Measurements from ENCODE around the gene NR1H2.

NR1H2 gene

GRCh38 chr19:50402544-50403301 lies 26.5 kb downstream of the NR1H2 start:
- no peak for TF ChIP-seq LEF1 (IDR thresholded peaks at IDR 0.05; ENCODE audit: borderline replicate concordance)
- TF ChIP-seq NFRKB (IDR thresholded peaks at IDR 0.05), result no peak
- ChIA-PET POLR2A (interaction anchor here (1.0 kb wide), 1 partner anchor 19 kb away, joined by 4 read pairs; no protein-coding TSS in a partner anchor), CTCF (no interaction called here)
- DNase-seq (ENCODE audit: extremely low spot score), result no peak

GRCh38 chr19:50406156-50406820 lies 30.0 kb downstream of the NR1H2 start:
- no peak for DNase-seq (ENCODE audit: extremely low spot score)
- ChIA-PET CTCF (no interaction called here), POLR2A (interaction anchor here (1.6 kb wide), 1 partner anchor 22 kb away, joined by 5 read pairs; the partner anchor contains the start of gene POLD1)
- TF ChIP-seq ZNF384 (IDR thresholded peaks at IDR 0.05) (no peak), L3MBTL2 (conservative IDR thresholded peaks at IDR 0.05) (no peak), ARNT (IDR thresholded peaks at IDR 0.05) (no peak), SUZ12 (IDR thresholded peaks at IDR 0.05) (no peak), FOXA1 (IDR thresholded peaks at IDR 0.05) (no peak), ELF4 (IDR thresholded peaks at IDR 0.05) (no peak)

DNA sequence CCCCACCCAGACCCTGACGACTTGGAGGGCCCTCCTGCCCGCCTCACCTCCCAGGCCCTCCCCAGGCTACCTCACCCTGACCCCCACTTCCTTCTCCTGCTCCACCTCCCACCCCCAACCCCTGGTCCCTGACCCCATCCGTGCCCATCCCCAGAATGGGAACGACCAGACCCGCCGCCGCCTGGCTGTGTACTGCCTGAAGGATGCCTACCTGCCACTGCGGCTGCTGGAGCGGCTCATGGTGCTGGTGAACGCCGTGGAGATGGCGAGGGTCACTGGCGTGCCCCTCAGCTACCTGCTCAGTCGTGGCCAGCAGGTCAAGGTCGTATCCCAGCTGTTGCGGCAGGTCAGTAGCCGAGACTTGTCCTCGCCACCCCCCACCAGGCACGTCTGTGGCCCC lies 30.6 kb downstream of the NR1H2 start:
- CTCF ChIA-PET, result no interaction called here
- POLR2A ChIA-PET, result interaction anchor here (1.6 kb wide), 1 partner anchor 22 kb away, joined by 5 read pairs; the partner anchor contains the start of gene POLD1
- no peak for DNase-seq (ENCODE audit: extremely low spot score)
- TF ChIP-seq NFRKB (IDR thresholded peaks at IDR 0.05) (no peak), LEF1 (IDR thresholded peaks at IDR 0.05; ENCODE audit: borderline replicate concordance) (no peak)

GRCh38 chr19:50409347-50409746 lies 33.1 kb downstream of the NR1H2 start:
- ChIA-PET POLR2A (interaction anchor here (1.6 kb wide), 1 partner anchor 41 kb away, joined by 4 read pairs; no protein-coding TSS in a partner anchor), CTCF (no interaction called here)
- no peak for DNase-seq (ENCODE audit: extremely low spot score)
- no peak for TF ChIP-seq FOXM1 (IDR thresholded peaks at IDR 0.05; ENCODE audit: borderline replicate concordance)
- TF ChIP-seq ARNT (IDR thresholded peaks at IDR 0.05), result no peak

DNA sequence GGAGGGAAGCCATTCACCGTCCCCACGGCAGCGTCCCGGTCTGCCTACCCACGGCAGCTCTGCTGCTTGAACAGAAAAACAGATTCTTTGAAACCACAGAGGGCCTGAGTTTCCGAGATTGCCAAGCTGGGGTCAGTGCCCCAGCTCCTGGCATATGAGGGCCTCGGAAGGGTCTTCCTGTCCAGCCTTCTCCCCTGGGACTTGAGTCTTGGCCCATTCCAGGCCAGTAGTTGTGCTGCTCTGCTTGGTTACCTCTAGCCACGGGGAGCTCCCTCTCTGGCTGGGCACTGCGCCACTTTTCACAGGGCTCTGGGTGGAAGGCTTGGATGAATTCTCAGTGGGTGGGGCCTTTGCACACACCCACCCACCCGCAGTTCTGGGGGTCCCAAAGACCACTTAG lies 33.9 kb downstream of the NR1H2 start:
- DNase-seq (ENCODE audit: extremely low spot score), result no peak
- POLR2A ChIA-PET, result interaction anchor here (1.6 kb wide), 2 partner anchors 34 to 42 kb away, joined by 3 to 4 read pairs; partner anchors contain the start of gene NR1H2
- CTCF ChIA-PET, result no interaction called here
- TF ChIP-seq CTBP1 (IDR thresholded peaks at IDR 0.05; ENCODE audit: borderline replicate concordance) (no peak), BHLHE40 (IDR thresholded peaks at IDR 0.05; ENCODE audit: borderline replicate concordance) (no peak), ARNT (IDR thresholded peaks at IDR 0.05) (no peak), ELF4 (IDR thresholded peaks at IDR 0.05) (no peak), ZNF384 (IDR thresholded peaks at IDR 0.05) (no peak), L3MBTL2 (conservative IDR thresholded peaks at IDR 0.05) (no peak), TARDBP (IDR thresholded peaks at IDR 0.05) (no peak), FOXA1 (IDR thresholded peaks at IDR 0.05) (no peak), HDGF (IDR thresholded peaks at IDR 0.05; ENCODE audit: borderline replicate concordance) (no peak), FOXM1 (IDR thresholded peaks at IDR 0.05; ENCODE audit: borderline replicate concordance) (no peak), FOXK2 (IDR thresholded peaks at IDR 0.05) (no peak), LEF1 (IDR thresholded peaks at IDR 0.05; ENCODE audit: borderline replicate concordance) (no peak), SP1 (IDR thresholded peaks at IDR 0.05) (no peak)
- TF ChIP-seq, protein P1, sequence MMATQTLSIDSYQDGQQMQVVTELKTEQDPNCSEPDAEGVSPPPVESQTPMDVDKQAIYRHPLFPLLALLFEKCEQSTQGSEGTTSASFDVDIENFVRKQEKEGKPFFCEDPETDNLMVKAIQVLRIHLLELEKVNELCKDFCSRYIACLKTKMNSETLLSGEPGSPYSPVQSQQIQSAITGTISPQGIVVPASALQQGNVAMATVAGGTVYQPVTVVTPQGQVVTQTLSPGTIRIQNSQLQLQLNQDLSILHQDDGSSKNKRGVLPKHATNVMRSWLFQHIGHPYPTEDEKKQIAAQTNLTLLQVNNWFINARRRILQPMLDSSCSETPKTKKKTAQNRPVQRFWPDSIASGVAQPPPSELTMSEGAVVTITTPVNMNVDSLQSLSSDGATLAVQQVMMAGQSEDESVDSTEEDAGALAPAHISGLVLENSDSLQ (IDR thresholded peaks at IDR 0.05), result no peak

GRCh38 chr19:50412419-50412818 lies 36.2 kb downstream of the NR1H2 start:
- TF ChIP-seq TARDBP (IDR thresholded peaks at IDR 0.05) (no peak), ARNT (IDR thresholded peaks at IDR 0.05) (no peak), FOXK2 (IDR thresholded peaks at IDR 0.05) (no peak), ZNF384 (IDR thresholded peaks at IDR 0.05) (no peak), HDGF (IDR thresholded peaks at IDR 0.05; ENCODE audit: borderline replicate concordance) (no peak), FOXA1 (IDR thresholded peaks at IDR 0.05) (no peak), BHLHE40 (IDR thresholded peaks at IDR 0.05; ENCODE audit: borderline replicate concordance) (no peak), SP1 (IDR thresholded peaks at IDR 0.05) (no peak), ELF4 (IDR thresholded peaks at IDR 0.05) (no peak), LEF1 (IDR thresholded peaks at IDR 0.05; ENCODE audit: borderline replicate concordance) (no peak), L3MBTL2 (conservative IDR thresholded peaks at IDR 0.05) (no peak), SUZ12 (IDR thresholded peaks at IDR 0.05) (no peak), CTBP1 (IDR thresholded peaks at IDR 0.05; ENCODE audit: borderline replicate concordance) (no peak), FOXM1 (IDR thresholded peaks at IDR 0.05; ENCODE audit: borderline replicate concordance) (no peak)
- TF ChIP-seq, protein P1 (IDR thresholded peaks at IDR 0.05), result no peak
- ChIA-PET POLR2A (no interaction called here), CTCF (interaction anchor here (0.7 kb wide), 2 partner anchors 33 to 148 kb away, joined by 3 to 4 read pairs; no protein-coding TSS in a partner anchor)
- no peak for DNase-seq (ENCODE audit: extremely low spot score)

DNA sequence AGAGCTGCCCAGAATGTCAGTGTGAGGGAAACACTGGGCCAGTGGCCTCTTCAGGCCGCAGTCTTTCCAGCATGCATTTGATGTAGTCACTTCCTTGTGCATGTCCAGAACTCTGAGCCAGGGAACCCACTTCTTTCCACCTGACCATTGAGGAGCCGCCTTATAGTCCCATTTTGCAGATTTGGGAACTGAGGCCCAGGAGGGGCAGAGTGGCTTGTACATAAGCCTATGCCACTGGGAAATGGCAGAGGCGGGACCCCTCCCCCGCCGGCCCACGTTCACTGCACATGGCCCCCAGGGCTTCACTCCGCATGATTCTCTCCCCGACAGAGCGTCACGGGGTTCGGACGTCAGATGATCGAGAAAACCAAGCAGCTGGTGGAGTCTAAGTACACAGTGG lies 36.8 kb downstream of the NR1H2 start:
- no peak for DNase-seq (ENCODE audit: extremely low spot score)
- ChIA-PET CTCF (interaction anchor here (0.6 kb wide), 1 partner anchor 56 kb away, joined by 3 read pairs; no protein-coding TSS in a partner anchor), POLR2A (no interaction called here)
- TF ChIP-seq FOXK2 (IDR thresholded peaks at IDR 0.05) (no peak), SUZ12 (IDR thresholded peaks at IDR 0.05) (no peak), LEF1 (IDR thresholded peaks at IDR 0.05; ENCODE audit: borderline replicate concordance) (no peak), L3MBTL2 (conservative IDR thresholded peaks at IDR 0.05) (no peak), ELF4 (IDR thresholded peaks at IDR 0.05) (no peak), ZNF384 (IDR thresholded peaks at IDR 0.05) (no peak), BHLHE40 (IDR thresholded peaks at IDR 0.05; ENCODE audit: borderline replicate concordance) (no peak)
